Fibroblast of pulmonary artery (primary cell): ENCODE measurements around the gene TMEM121.

Experiments used
- DNase-seq: peaks from one replicate; pipeline ENCODE4 v3.0.0-alpha.2; 2010; ENCODE audit warnings: low read depth
- H3K4me3 ChIP-seq: replicated peaks from 2 replicates; pipeline ENCODE4 v1.5.1; 2011; ENCODE audit warnings: low read depth, mild to moderate bottlenecking, control low read depth, low read length, moderate library complexity
- CTCF ChIP-seq: IDR thresholded peaks from 2 replicates; pipeline ENCODE4 v1.5.1; 2011; ENCODE audit warnings: mild to moderate bottlenecking, control low read depth, low read length, inconsistent platforms; ENCODE audit errors: missing control alignments

The TMEM121 gene

GRCh38 chr14:105480199-105480746 is 46.1 kb upstream of the TMEM121 start:
- H3K4me3 ChIP-seq: no peak overlapping the region
- no peak for DNase-seq
- TF ChIP-seq CTCF: no peak

- H3K4me3 ChIP-seq: peak overlapping the region; percentile 38
- DNase-seq: peak; percentile 91
- peak; percentile 94 for TF ChIP-seq CTCF
These were observed 45.3 kb upstream of the TMEM121 start for GRCh38 chr14:105480807-105481801.

- H3K4me3 ChIP-seq: no peak overlapping the region
- TF ChIP-seq CTCF: peak; percentile 4
- peak; percentile 99 for DNase-seq
These were observed 44.4 kb upstream of the TMEM121 start for GRCh38 chr14:105481886-105482457.

GRCh38 chr14:105482486-105483110 is 43.8 kb upstream of the TMEM121 start:
- no peak for DNase-seq
- no peak overlapping the region for H3K4me3 ChIP-seq
- TF ChIP-seq CTCF: no peak

GRCh38 chr14:105483300-105484068 is 42.9 kb upstream of the TMEM121 start:
- no peak for TF ChIP-seq CTCF
- no peak overlapping the region for H3K4me3 ChIP-seq
- no peak for DNase-seq
